IMR-90 (cell line): Measurements from ENCODE around the gene CSGALNACT2. TPM values are rescaled to one million over a fixed set of nuclear protein-coding genes. Genes with fewer than 3 reads are reported as not detected.

Source experiments
- ATAC-seq: fragments of 200-7000 bp; cut with Tn5 transposase; 2 replicates; pipeline ENCODE4 v1.9.1; 2020; ENCODE audit warnings: low read depth, mild to moderate bottlenecking, moderate library complexity
- BruUV-seq: library from RNA; stranded (reverse); fragments of 400-500 nt; replicated peaks from 2 replicates; lab custom pipeline; 2021; lab: Mats Ljungman, UMichigan
- CTCF ChIA-PET: fragments of 300-600 bp; formaldehyde crosslinking; extraction: SDS; loops from one replicate; lab custom pipeline; 2021; ENCODE audit warnings: antibody characterized with exemption; lab: Yijun Ruan, JAX
- POLR2A ChIA-PET: fragments of 300-600 bp; sonication (Branson Sonifier 250); formaldehyde crosslinking; loops from one replicate; lab custom pipeline; 2022; ENCODE audit warnings: antibody characterized with exemption; ENCODE audit not compliant: unreplicated experiment; lab: Charles Lee
- DNase-seq: peaks from one replicate; pipeline ENCODE4 v3.0.0; 2013
- H2AFZ ChIP-seq: replicated peaks from 2 replicates; pipeline ENCODE3; 2013; ENCODE audit warnings: low read length, mild to moderate bottlenecking; ENCODE audit not compliant: poor library complexity
- H2AK5ac ChIP-seq: 2 replicates; pipeline ENCODE4 v1.6.1; 2013; ENCODE audit warnings: low read depth, low read length, inconsistent platforms
- H2AK9ac ChIP-seq: replicated peaks from 2 replicates; pipeline ENCODE3; 2013; ENCODE audit warnings: mild to moderate bottlenecking, low read depth, low read length, moderate library complexity; ENCODE audit not compliant: poor library complexity
- H2BK120ac ChIP-seq: 2 replicates; pipeline ENCODE4 v1.6.1; 2013; ENCODE audit warnings: low read depth, low read length, inconsistent platforms
- H2BK15ac ChIP-seq: 3 replicates; pipeline ENCODE4 v1.6.1; 2013; ENCODE audit warnings: low read depth, low read length, inconsistent platforms
- H2BK20ac ChIP-seq: 2 replicates; pipeline ENCODE4 v1.6.1; 2013; ENCODE audit warnings: low read depth, mild to moderate bottlenecking, inconsistent platforms, low read length, moderate library complexity
- H2BK5ac ChIP-seq: 2 replicates; pipeline ENCODE4 v1.6.1; 2013; ENCODE audit warnings: mild to moderate bottlenecking, low read depth, low read length, inconsistent platforms; ENCODE audit not compliant: poor library complexity, severe bottlenecking
- H3K14ac ChIP-seq: replicated peaks from 2 replicates; pipeline ENCODE4 v1.6.1; 2013; ENCODE audit warnings: low read depth, low read length, inconsistent platforms
- H3K18ac ChIP-seq: 2 replicates; pipeline ENCODE4 v1.6.1; 2013; ENCODE audit warnings: low read depth, low read length, control low read depth
- H3K23ac ChIP-seq: 2 replicates; pipeline ENCODE4 v1.6.1; 2013; ENCODE audit warnings: low read depth, low read length, inconsistent platforms
- H3K27ac ChIP-seq: 2 replicates; pipeline ENCODE4 v1.5.1; 2013; ENCODE audit warnings: mild to moderate bottlenecking, control low read depth, low read length; ENCODE audit not compliant: insufficient read depth
- H3K27me3 ChIP-seq: 2 replicates; pipeline ENCODE4 v1.6.1; 2013; ENCODE audit warnings: low read length; ENCODE audit not compliant: control insufficient read depth, insufficient read depth
- H3K36me3 ChIP-seq: 2 replicates; pipeline ENCODE4 v1.6.1; 2013; ENCODE audit warnings: low read length, mixed read lengths; ENCODE audit not compliant: control insufficient read depth, insufficient read depth
- H3K4ac ChIP-seq: 2 replicates; pipeline ENCODE4 v1.6.1; 2013; ENCODE audit warnings: low read depth, low read length, inconsistent platforms
- H3K4me1 ChIP-seq: 2 replicates; pipeline ENCODE4 v1.6.1; 2013; ENCODE audit warnings: low read length, mixed read lengths; ENCODE audit not compliant: control insufficient read depth, insufficient read depth
- H3K4me2 ChIP-seq: 2 replicates; pipeline ENCODE4 v1.6.1; 2013; ENCODE audit warnings: low read depth, mild to moderate bottlenecking, control low read depth, low read length, moderate library complexity
- H3K4me3 ChIP-seq: 2 replicates; pipeline ENCODE4 v1.5.1; 2013; ENCODE audit warnings: low read depth, mild to moderate bottlenecking, control low read depth, low read length, moderate library complexity; ENCODE audit not compliant: insufficient read depth
- H3K56ac ChIP-seq: 2 replicates; pipeline ENCODE4 v1.6.1; 2013; ENCODE audit warnings: low read length, inconsistent platforms; ENCODE audit not compliant: insufficient read depth; ENCODE audit errors: extremely low read depth
- H3K79me1 ChIP-seq, 2 experiments: 2 replicates each; pipeline ENCODE4 v1.6.1; 2013; ENCODE audit warnings: low read length in 2 of 2, inconsistent platforms in 1 of 2, low read depth in 1 of 2
- H3K9ac ChIP-seq: 2 replicates; pipeline ENCODE4 v1.6.1; 2013; ENCODE audit warnings: low read depth, low read length, control low read depth
- H3K9me1 ChIP-seq: 2 replicates; pipeline ENCODE4 v1.6.1; 2013; ENCODE audit warnings: low read length, inconsistent platforms; ENCODE audit not compliant: insufficient read depth
- H3K9me3 ChIP-seq: 2 replicates; pipeline ENCODE4 v1.6.1; 2013; ENCODE audit warnings: low read length; ENCODE audit not compliant: control insufficient read depth, insufficient read depth
- H4K20me1 ChIP-seq: 2 replicates; pipeline ENCODE4 v1.6.1; 2013; ENCODE audit warnings: low read length, inconsistent platforms; ENCODE audit not compliant: insufficient read depth
- H4K5ac ChIP-seq: 2 replicates; pipeline ENCODE4 v1.6.1; 2013; ENCODE audit warnings: mild to moderate bottlenecking, low read depth, low read length, control low read depth
- H4K8ac ChIP-seq, 2 experiments: 2 replicates each; pipeline ENCODE4 v1.6.1; 2013; ENCODE audit warnings: low read depth in 2 of 2, low read length in 2 of 2, control low read depth in 1 of 2, inconsistent platforms in 1 of 2
- H4K91ac ChIP-seq: 2 replicates; pipeline ENCODE4 v1.6.1; 2013; ENCODE audit warnings: low read depth, low read length, inconsistent platforms; ENCODE audit not compliant: insufficient read depth
- POLR2A ChIP-seq: IDR thresholded peaks from 2 replicates; pipeline ENCODE4 v1.6.1; 2012; ENCODE audit warnings: mild to moderate bottlenecking, low read depth, low read length
- WGBS, 2 experiments: methylation state at CpG; one replicate each; pipeline versions ENCODE4 v1.1.5 to v1.1.7; 2013; ENCODE audit warnings: missing lambda C conversion rate in 2 of 2; ENCODE audit not compliant: insufficient read length in 1 of 2; ENCODE audit errors: extremely low coverage in 2 of 2; 5-methylcytosine and 5-hydroxymethylcytosine counted together
- dilution Hi-C: fragments of 300-500 bp; cut with HindIII; formaldehyde crosslinking; loops from one replicate; pipeline ENCODE4 v1.14.3; 2018; ENCODE audit warnings: low sequenced_read_pairs; ENCODE audit not compliant: unreplicated experiment
- in situ Hi-C: fragments of 300-500 bp; cut with MboI; formaldehyde crosslinking; loops from 3 replicates; pipeline ENCODE4 v1.14.3; 2019; ENCODE audit warnings: low sequenced_read_pairs, inconsistent platforms, mixed read lengths
- intact Hi-C: fragments of 100-400 bp; cut with micrococcal nuclease; formaldehyde crosslinking; loops from 2 replicates; pipeline ENCODE4 v1.10.0; 2022
- polyA plus RNA-seq, 3 experiments: library from polyadenylated mRNA; depleted of rRNA; stranded (reverse); fragments of >200 nt; gene quantifications; 2 replicates each; pipeline ENCODE4 v1.2.3, GENCODE V29; 2012; ENCODE audit warnings: low replicate concordance in 1 of 3
- total RNA-seq: library from RNA; depleted of rRNA; stranded (reverse); fragments of >200 nt; gene quantifications from 2 replicates; pipeline ENCODE4 v1.2.3, GENCODE V29; 2012

The CSGALNACT2 gene
- total and polyA plus RNA-seq, 2 of the 4 experiments (the other 2 are of a cell fraction): 6.5 to 13.1 TPM

DNA sequence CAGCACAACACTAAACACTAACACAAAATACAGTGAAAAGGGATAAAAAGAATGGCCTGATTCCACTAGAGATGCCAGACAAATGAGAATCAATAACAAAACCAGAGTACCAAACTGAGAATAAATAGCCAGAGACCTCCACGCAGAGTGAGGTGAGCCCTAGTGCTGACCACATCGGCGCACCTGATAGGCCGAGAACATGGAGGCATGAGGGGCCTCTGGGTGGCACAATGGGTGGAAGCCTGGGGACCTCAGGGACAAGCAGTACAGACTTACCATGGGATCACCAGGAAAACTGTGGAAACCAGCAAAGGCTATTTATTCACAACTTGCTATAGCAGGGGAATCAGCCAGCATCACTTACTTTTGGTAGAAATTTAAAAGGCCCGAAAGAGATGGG is 1.8 kb upstream of the CSGALNACT2 start:
- intact Hi-C loops: loop anchor here (5.0 kb wide), 1 partner anchor 271 kb away; the partner anchor contains the start of gene HNRNPF
- no TSS peak for BruUV-seq
- Histone ChIP-seq H2AK5ac (0 out of 2 replicates have a peak overlapping the region, but pooled peaks have one; percentile 46), H3K9ac (no peak overlapping the region), H3K27me3 (peaks cover 2% of the 10 kb centered on the region; the same call in 1 of the 2 replicates), H3K79me1 (peaks cover 5 to 33% of the 10 kb centered on the region in 2 experiments; a peak in 3 of 4 replicates), H3K36me3 (no peaks in the 10 kb centered on the region), H3K14ac (no peak overlapping the region), H4K91ac (no peak overlapping the region), H2AFZ (no peak overlapping the region), H3K9me1 (peaks cover 2% of the 10 kb centered on the region; the same call in 1 of the 2 replicates), H3K4ac (no peak overlapping the region), H3K18ac (no peak overlapping the region), H2BK20ac (no peak overlapping the region), H3K56ac (no peak overlapping the region), H4K8ac (no peak overlapping the region), H3K4me2 (no peak overlapping the region; the same call in 1 of the 2 replicates), H2BK120ac (no peak overlapping the region), H3K9me3 (no peaks in the 10 kb centered on the region), H3K27ac (no peak overlapping the region), H4K20me1 (peaks cover 18% of the 10 kb centered on the region), H3K4me3 (no peak overlapping the region), H2AK9ac (no peak overlapping the region), H2BK5ac (no peak overlapping the region), H2BK15ac (0 out of 3 replicates have a peak overlapping the region, but pooled peaks have one; percentile 27), H4K5ac (no peak overlapping the region), H3K4me1 (peaks cover 6% of the 10 kb centered on the region), H3K23ac (no peak overlapping the region)
- TF ChIP-seq POLR2A: no peak
- ATAC-seq (no peak), DNase-seq (no peak)
- in situ Hi-C loops: loop anchor here (25.0 kb wide), 1 partner anchor 1851 kb away; the partner anchor contains the start of gene DEPP1
- WGBS, 2 experiments: no CpG with 5 or more reads among the region's 5 CpGs
- CTCF ChIA-PET: no interaction called here
- dilution Hi-C loops: no loop called here
- POLR2A ChIA-PET: no interaction called here
